Tibial nerve (tissue), 4 donors: Measurements from ENCODE around the gene CHN2. TPM values are rescaled to one million over a fixed set of nuclear protein-coding genes. Genes with fewer than 3 reads are reported as not detected.

Source experiments
- DNase-seq, 2 donors: peaks; one replicate each; pipeline ENCODE4 v3.0.0-alpha.2; 2019; ENCODE audit warnings: low spot score in 2 of 2
- H3K27ac ChIP-seq, 4 donors: fragments of 200-600 bp; sonication (generic) in 3 of 4; one replicate each; pipeline ENCODE4 v1.5.1; 2017 to 2019; ENCODE audit warnings: mild to moderate bottlenecking in 1 of 4
- H3K27me3 ChIP-seq, 2 donors: fragments of 200-600 bp; sonication (generic) in 1 of 2; one replicate each; pipeline versions ENCODE4 v1.5.1 to v1.6.0; 2017 to 2019
- H3K36me3 ChIP-seq, 3 donors: fragments of 200-600 bp; sonication (generic); one replicate each; pipeline ENCODE4 v1.5.1; 2018 to 2019
- H3K4me1 ChIP-seq, 4 donors: fragments of 200-600 bp; sonication (generic) in 3 of 4; one replicate each; pipeline ENCODE4 v1.5.1; 2017 to 2019
- H3K4me3 ChIP-seq, 4 donors: fragments of 200-600 bp; sonication (generic) in 3 of 4; one replicate each; pipeline ENCODE4 v1.5.1; 2017 to 2019; ENCODE audit warnings: mild to moderate bottlenecking in 1 of 4, moderate library complexity in 1 of 4
- H3K9me3 ChIP-seq, 4 donors: fragments of 200-600 bp; sonication (generic) in 3 of 4; one replicate each; pipeline ENCODE4 v1.5.1; 2017 to 2019
- EP300 ChIP-seq, 2 donors: sonication (generic); formaldehyde crosslinking; IDR thresholded peaks; one replicate each; pipeline ENCODE4 v1.6.1; 2017; ENCODE audit warnings: antibody characterized with exemption in 2 of 2, mild to moderate bottlenecking in 1 of 2
- POLR2A ChIP-seq, 2 donors: fragments of 450-650 bp; IDR thresholded peaks; one replicate each; pipeline ENCODE4 v1.6.1; 2017; ENCODE audit warnings: antibody characterized with exemption in 2 of 2, mild to moderate bottlenecking in 2 of 2, moderate library complexity in 2 of 2
- WGBS, 2 donors: methylation state at CpG; one replicate each; pipeline ENCODE4 v1.1.5; 2018; 5-methylcytosine and 5-hydroxymethylcytosine counted together
- total RNA-seq, 4 donors: library from RNA; depleted of rRNA; stranded (reverse); fragments of >200 nt; gene quantifications; one replicate each; pipeline ENCODE4 v1.1.0, GENCODE V29; 2016
- TF ChIP-seq, protein P1 (sequence below), 5 experiments: fragments of 200-600 bp in 3 of 5; fragments of 450-650 bp in 2 of 5; sonication (generic) in 3 of 5; IDR thresholded peaks; one replicate each; pipeline ENCODE4 v1.5.1; 2016 to 2019; ENCODE audit warnings: antibody characterized with exemption in 5 of 5, mild to moderate bottlenecking in 3 of 5, moderate library complexity in 2 of 5

Gene CHN2
- total RNA-seq, 4 donors from 2014 or later = 3.9 to 12.6 (median 7.0) TPM

GRCh38 chr7:29469281-29469680 is 274.7 kb downstream of the CHN2 start:
- H3K36me3 ChIP-seq = no peaks in the 10 kb centered on the region
- H3K27me3 ChIP-seq = no peaks in the 10 kb centered on the region

DNA sequence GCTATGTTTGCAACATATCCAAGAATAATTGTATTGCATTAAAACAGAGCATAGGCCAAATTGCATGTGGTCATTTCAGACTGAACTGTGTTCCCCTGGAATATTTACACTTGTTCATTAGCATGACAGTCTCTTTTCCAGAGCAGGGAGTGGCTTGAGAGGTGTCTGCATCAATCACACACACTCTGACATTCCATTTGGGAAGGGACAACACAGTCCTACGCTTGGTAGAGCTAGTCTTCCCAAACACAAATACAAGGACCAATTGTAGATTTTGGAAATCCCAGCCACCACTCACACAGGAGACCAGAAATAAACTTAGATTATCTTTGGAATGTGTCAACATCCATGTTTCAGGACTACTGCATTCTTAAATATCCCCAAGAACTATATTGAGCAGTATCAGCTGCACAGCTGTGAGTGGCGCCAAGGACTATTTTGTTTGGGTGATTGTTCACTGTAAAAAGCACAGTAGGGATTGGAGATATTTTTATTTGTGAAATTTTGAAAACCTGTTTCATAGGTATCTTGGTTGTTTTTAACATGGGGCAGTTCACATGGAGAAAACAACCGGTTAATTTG is 275.5 kb downstream of the CHN2 start:
- Histone ChIP-seq H3K27me3 (no peaks in the 10 kb centered on the region), H3K27ac (no peak overlapping the region), H3K9me3 (no peaks in the 10 kb centered on the region), H3K36me3 (no peaks in the 10 kb centered on the region), H3K4me3 (no peak overlapping the region), H3K4me1 (peaks cover 0 to 12% (median 0%) of the 10 kb centered on the region in 4 donors)
- no peak for DNase-seq
- TF ChIP-seq POLR2A (IDR thresholded peaks at IDR 0.05) = no peak
- no peak for TF ChIP-seq EP300 (IDR thresholded peaks at IDR 0.05)
- TF ChIP-seq, protein P1, sequence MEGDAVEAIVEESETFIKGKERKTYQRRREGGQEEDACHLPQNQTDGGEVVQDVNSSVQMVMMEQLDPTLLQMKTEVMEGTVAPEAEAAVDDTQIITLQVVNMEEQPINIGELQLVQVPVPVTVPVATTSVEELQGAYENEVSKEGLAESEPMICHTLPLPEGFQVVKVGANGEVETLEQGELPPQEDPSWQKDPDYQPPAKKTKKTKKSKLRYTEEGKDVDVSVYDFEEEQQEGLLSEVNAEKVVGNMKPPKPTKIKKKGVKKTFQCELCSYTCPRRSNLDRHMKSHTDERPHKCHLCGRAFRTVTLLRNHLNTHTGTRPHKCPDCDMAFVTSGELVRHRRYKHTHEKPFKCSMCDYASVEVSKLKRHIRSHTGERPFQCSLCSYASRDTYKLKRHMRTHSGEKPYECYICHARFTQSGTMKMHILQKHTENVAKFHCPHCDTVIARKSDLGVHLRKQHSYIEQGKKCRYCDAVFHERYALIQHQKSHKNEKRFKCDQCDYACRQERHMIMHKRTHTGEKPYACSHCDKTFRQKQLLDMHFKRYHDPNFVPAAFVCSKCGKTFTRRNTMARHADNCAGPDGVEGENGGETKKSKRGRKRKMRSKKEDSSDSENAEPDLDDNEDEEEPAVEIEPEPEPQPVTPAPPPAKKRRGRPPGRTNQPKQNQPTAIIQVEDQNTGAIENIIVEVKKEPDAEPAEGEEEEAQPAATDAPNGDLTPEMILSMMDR (IDR thresholded peaks at IDR 0.05) = no peak
- 94% methylated on average over 3 of the region's 3 CpGs for WGBS, 2 donors

More at GRCh38 chr7:29469281-29469680, 274.7 kb downstream of the CHN2 start:
- 89 to 91% methylated on average over 3 of the region's 3 CpGs for WGBS, 2 donors
- Histone ChIP-seq H3K27ac (no peak overlapping the region), H3K9me3 (no peaks in the 10 kb centered on the region), H3K4me3 (no peak overlapping the region), H3K4me1 (peaks cover 0 to 12% (median 0%) of the 10 kb centered on the region in 4 donors)
- no peak for DNase-seq
- TF ChIP-seq POLR2A (IDR thresholded peaks at IDR 0.05) (no peak), EP300 (IDR thresholded peaks at IDR 0.05) (no peak)
- TF ChIP-seq, protein P1 (IDR thresholded peaks at IDR 0.05) = no peak

DNA sequence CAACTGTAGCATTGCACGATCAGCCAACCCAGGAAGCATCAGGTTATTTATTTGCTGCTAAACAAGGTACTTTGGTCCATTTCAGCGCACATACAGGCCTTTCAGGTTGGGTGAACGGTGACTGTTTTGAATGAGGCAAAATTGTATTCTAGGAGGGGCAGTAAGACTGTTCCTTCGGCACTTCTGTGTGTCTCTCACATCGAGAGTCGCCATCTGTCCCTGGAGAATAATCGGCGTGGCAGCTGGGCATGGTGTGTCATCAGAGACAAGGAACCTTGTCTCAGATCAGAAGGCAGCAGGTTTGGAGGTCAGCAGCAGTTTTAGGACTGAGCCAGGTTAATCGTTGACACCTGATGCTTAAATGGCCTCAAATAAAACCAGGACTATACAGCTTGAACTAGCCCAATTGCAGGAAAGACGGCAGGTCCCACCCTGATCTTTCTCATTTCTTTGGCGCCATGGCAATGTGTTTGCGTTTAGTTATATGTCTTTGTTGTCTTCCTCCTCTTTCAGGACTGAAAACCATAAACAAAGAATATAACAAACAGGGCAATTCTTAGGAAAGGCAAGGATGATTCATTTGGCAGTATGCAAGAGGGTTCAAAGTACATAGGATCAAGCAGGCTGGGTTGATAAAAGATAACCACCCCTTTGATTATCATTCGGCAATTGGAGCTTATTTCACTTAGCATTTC is 277.0 kb downstream of the CHN2 start:
- Histone ChIP-seq H3K36me3 (no peaks in the 10 kb centered on the region), H3K4me1 (peaks cover 0 to 3% (median 0%) of the 10 kb centered on the region in 4 donors), H3K27ac (no peak overlapping the region), H3K4me3 (no peak overlapping the region), H3K27me3 (no peaks in the 10 kb centered on the region), H3K9me3 (no peaks in the 10 kb centered on the region)
- TF ChIP-seq EP300 (IDR thresholded peaks at IDR 0.05) = no peak
- TF ChIP-seq, protein P1 (IDR thresholded peaks at IDR 0.05) = no peak
- no peak for TF ChIP-seq POLR2A (IDR thresholded peaks at IDR 0.05)
- DNase-seq = no peak
- 73 to 79% methylated on average over 13 of the region's 13 CpGs for WGBS, 2 donors

- peaks cover 0 to 23% (median 0%) of the 10 kb centered on the region in 4 donors for H3K4me1 ChIP-seq
- H3K27ac ChIP-seq = no peak overlapping the region
- WGBS, 2 donors = 53 to 76% methylated on average over 4 of the region's 4 CpGs
- no peaks in the 10 kb centered on the region for H3K9me3 ChIP-seq
- H3K4me3 ChIP-seq = no peak overlapping the region
- H3K36me3 ChIP-seq = no peaks in the 10 kb centered on the region
- TF ChIP-seq POLR2A (IDR thresholded peaks at IDR 0.05) (no peak), EP300 (IDR thresholded peaks at IDR 0.05) (no peak)
- TF ChIP-seq, protein P1 (IDR thresholded peaks at IDR 0.05) = no peak
- DNase-seq = no peak
- H3K27me3 ChIP-seq = no peaks in the 10 kb centered on the region
These were observed 282.3 kb downstream of the CHN2 start for GRCh38 chr7:29476916-29477315.

DNA sequence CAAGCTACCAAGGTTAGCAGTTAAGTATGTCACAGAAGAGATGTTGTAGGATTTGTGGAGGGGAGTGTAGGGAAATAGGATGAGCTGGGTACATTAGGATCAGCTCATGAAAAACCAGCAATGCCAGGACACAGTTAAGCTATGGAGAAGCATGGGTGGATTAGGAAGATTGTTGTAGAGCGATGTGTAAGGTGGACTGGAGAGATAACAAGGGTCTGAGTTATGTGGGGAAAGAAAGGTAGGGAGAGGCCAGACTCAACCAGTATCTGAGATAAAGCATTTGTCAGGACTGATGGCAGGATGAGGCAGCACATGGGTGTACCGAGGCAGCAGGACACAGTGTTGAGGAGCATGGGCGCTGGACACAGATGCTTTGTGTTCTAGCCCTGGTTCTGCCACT is 283.7 kb downstream of the CHN2 start:
- DNase-seq = no peak
- H3K4me3 ChIP-seq = no peak overlapping the region
- no peaks in the 10 kb centered on the region for H3K27me3 ChIP-seq
- H3K27ac ChIP-seq = no peak overlapping the region
- no peaks in the 10 kb centered on the region for H3K9me3 ChIP-seq
- 93 to 100% methylated on average over 3 of the region's 3 CpGs for WGBS, 2 donors
- peaks cover 0 to 23% (median 0%) of the 10 kb centered on the region in 4 donors for H3K4me1 ChIP-seq
- TF ChIP-seq, protein P1 (IDR thresholded peaks at IDR 0.05) = no peak
- TF ChIP-seq POLR2A (IDR thresholded peaks at IDR 0.05) (no peak), EP300 (IDR thresholded peaks at IDR 0.05) (no peak)
- no peaks in the 10 kb centered on the region for H3K36me3 ChIP-seq
